SK-N-SH (cell line): ENCODE measurements around the gene OR2AJ1. TPM values are rescaled to one million over a fixed set of nuclear protein-coding genes. Genes with fewer than 3 reads are reported as not detected.
"Not testable (repeated sequence)": the region's sequence is repeated elsewhere in the genome, so short reads cannot be mapped to it uniquely, and the experiment has no call there.

Source experiments
- CTCF ChIA-PET: fragments of 300-600, 350-600 bp; formaldehyde crosslinking; extraction: SDS; loops from one replicate; lab custom pipeline; 2021; lab: Yijun Ruan, JAX
- POLR2A ChIA-PET: fragments of 350-600 bp; sonication (Branson Sonifier 250); formaldehyde crosslinking; extraction: SDS; loops from one replicate; lab custom pipeline; 2020; ENCODE audit warnings: antibody characterized with exemption, inconsistent platforms; lab: Yijun Ruan, JAX
- DNase-seq: peaks from one replicate; pipeline ENCODE4 v3.0.0; 2012
- H2AFZ ChIP-seq: fragments of 200-600 bp; sonication (generic); 2 replicates; pipeline ENCODE4 v1.8.1; 2016; ENCODE audit warnings: antibody characterized with exemption, mild to moderate bottlenecking, low read depth
- H3F3A ChIP-seq: fragments of 200-600 bp; sonication (generic); replicated peaks from 2 replicates; pipeline ENCODE3; 2016; ENCODE audit warnings: antibody characterized with exemption, mild to moderate bottlenecking; ENCODE audit not compliant: insufficient read depth
- H3K27ac ChIP-seq, 2 experiments: fragments of 200-500 bp in 1 of 2; fragments of 200-600 bp in 1 of 2; sonication (Bioruptor generic) in 1 of 2; sonication (generic), shearing (Covaris generic) in 1 of 2; 2 replicates each; pipeline versions ENCODE4 v1.5.1 to v1.6.1; 2014 to 2016; ENCODE audit warnings: low read depth in 2 of 2, inconsistent platforms in 1 of 2, low read length in 1 of 2, mild to moderate bottlenecking in 1 of 2, mixed read lengths in 1 of 2
- H3K27me3 ChIP-seq: fragments of 200-600 bp; sonication (generic), shearing (Covaris generic); 2 replicates; pipeline ENCODE4 v1.6.1; 2016; ENCODE audit warnings: mixed run types; ENCODE audit not compliant: insufficient read depth
- H3K36me3 ChIP-seq, 2 experiments: fragments of 200-500 bp in 1 of 2; fragments of 200-600 bp in 1 of 2; sonication (Bioruptor generic) in 1 of 2; sonication (generic) in 1 of 2; replicated peaks in 1 of 2; 2 replicates each; pipeline versions ENCODE3 to v1.5.1; 2014 to 2016; ENCODE audit warnings: low read length in 1 of 2, mild to moderate bottlenecking in 1 of 2; ENCODE audit not compliant: insufficient read depth in 2 of 2, control insufficient read depth in 1 of 2
- H3K4me1 ChIP-seq, 2 experiments: fragments of 200-500 bp in 1 of 2; fragments of 200-600 bp in 1 of 2; sonication (Bioruptor generic) in 1 of 2; sonication (generic), shearing (Covaris generic) in 1 of 2; 2 replicates each; pipeline versions ENCODE4 v1.5.1 to v1.6.1; 2014 to 2016; ENCODE audit warnings: low read depth in 1 of 2, low read length in 1 of 2, mixed run types in 1 of 2; ENCODE audit not compliant: insufficient read depth in 2 of 2, control insufficient read depth in 1 of 2
- H3K4me2 ChIP-seq: fragments of 200-600 bp; sonication (generic), shearing (Covaris generic); 2 replicates; pipeline ENCODE4 v1.6.1; 2017; ENCODE audit warnings: mixed run types
- H3K4me3 ChIP-seq, 2 experiments: fragments of 200-500 bp in 1 of 2; fragments of 200-600 bp in 1 of 2; sonication (Bioruptor generic) in 1 of 2; sonication (generic), shearing (Covaris generic) in 1 of 2; 2 replicates each; pipeline versions ENCODE4 v1.5.1 to v1.8.1; 2014 to 2016; ENCODE audit warnings: low read depth in 2 of 2, inconsistent platforms in 1 of 2, low read length in 1 of 2, mild to moderate bottlenecking in 1 of 2, mixed read lengths in 1 of 2, moderate library complexity in 1 of 2
- H3K79me2 ChIP-seq: fragments of 200-600 bp; sonication (generic); 2 replicates; pipeline ENCODE4 v1.8.1; 2017; ENCODE audit warnings: mild to moderate bottlenecking; ENCODE audit not compliant: insufficient read depth
- H3K9ac ChIP-seq: fragments of 200-600 bp; sonication (generic); 2 replicates; pipeline ENCODE4 v1.6.1; 2017; ENCODE audit warnings: mixed run types
- H3K9me2 ChIP-seq: fragments of 200-600 bp; sonication (generic); 2 replicates; pipeline ENCODE4 v1.6.1; 2017; ENCODE audit warnings: mixed run types
- H3K9me3 ChIP-seq: fragments of 200-600 bp; sonication (generic); 2 replicates; pipeline ENCODE4 v1.6.1; 2017; ENCODE audit warnings: mixed run types, mild to moderate bottlenecking, moderate library complexity
- H4K20me1 ChIP-seq: fragments of 200-600 bp; sonication (generic); 2 replicates; pipeline ENCODE4 v1.6.1; 2017; ENCODE audit warnings: mild to moderate bottlenecking, mixed run types; ENCODE audit not compliant: insufficient read depth
- CHD2 ChIP-seq: fragments of 150-350 bp; IDR thresholded peaks from 2 replicates; pipeline ENCODE4 v1.6.1; 2018; ENCODE audit warnings: low read length; ENCODE audit not compliant: partially characterized antibody
- CTCF ChIP-seq: fragments of 200-600 bp; sonication (generic); IDR thresholded peaks from 2 replicates; pipeline ENCODE4 v1.6.1; 2017; ENCODE audit warnings: antibody characterized with exemption, mild to moderate bottlenecking, moderate library complexity
- ELF1 ChIP-seq: IDR thresholded peaks from 2 replicates; pipeline ENCODE4 v1.4.0; 2012
- EP300 ChIP-seq, 2 experiments: IDR thresholded peaks; 2 replicates each; pipeline versions ENCODE4 v1.4.0 to v1.6.1; 2012; ENCODE audit warnings: borderline replicate concordance in 1 of 2, low read depth in 1 of 2, low read length in 1 of 2
- EZH2phosphoT487 ChIP-seq: fragments of 200-600 bp; sonication (generic); IDR thresholded peaks from 2 replicates; pipeline ENCODE4 v1.6.1; 2017; ENCODE audit warnings: low read depth, mixed run types, mild to moderate bottlenecking, antibody characterized with exemption, moderate library complexity, borderline replicate concordance
- FOXM1 ChIP-seq: IDR thresholded peaks from 2 replicates; pipeline ENCODE4 v1.4.0; 2012; ENCODE audit warnings: low read depth, mild to moderate bottlenecking
- GATA2 ChIP-seq: sonication (generic); formaldehyde crosslinking; IDR thresholded peaks from 2 replicates; pipeline ENCODE4 v1.5.0; 2020; ENCODE audit warnings: mild to moderate bottlenecking, missing genetic modification reagents
- IRF3 ChIP-seq: fragments of 150-350 bp; IDR thresholded peaks from 2 replicates; pipeline ENCODE4 v1.6.1; 2016; ENCODE audit warnings: mild to moderate bottlenecking, low read depth, low read length
- JUND ChIP-seq: IDR thresholded peaks from 2 replicates; pipeline ENCODE4 v1.4.0; 2012
- MAX ChIP-seq: IDR thresholded peaks from 2 replicates; pipeline ENCODE4 v1.4.0; 2012; ENCODE audit warnings: low read depth
- MXI1 ChIP-seq: IDR thresholded peaks from 2 replicates; pipeline ENCODE4 v1.6.1; 2012; ENCODE audit warnings: mild to moderate bottlenecking, low read depth, low read length, improper control_type of control experiment
- NFIC ChIP-seq: IDR thresholded peaks from 2 replicates; pipeline ENCODE4 v1.4.0; 2012; ENCODE audit warnings: borderline replicate concordance
- NRF1 ChIP-seq: IDR thresholded peaks from 2 replicates; pipeline ENCODE4 v1.6.1; 2012; ENCODE audit warnings: low read depth, mild to moderate bottlenecking, low read length
- POLR2AphosphoS5 ChIP-seq: IDR thresholded peaks from 2 replicates; pipeline ENCODE4 v1.6.1; 2012; ENCODE audit warnings: low read depth, low read length
- RAD21 ChIP-seq: IDR thresholded peaks from 2 replicates; pipeline ENCODE4 v1.6.1; 2012; ENCODE audit warnings: mild to moderate bottlenecking, low read length
- RCOR1 ChIP-seq: fragments of 150-350 bp; IDR thresholded peaks from 2 replicates; pipeline ENCODE4 v1.6.1; 2017; ENCODE audit warnings: antibody characterized with exemption, low read length
- RFX5 ChIP-seq: IDR thresholded peaks from 2 replicates; pipeline ENCODE4 v1.6.1; 2012; ENCODE audit warnings: mild to moderate bottlenecking, improper control_type of control experiment, low read length
- RXRA ChIP-seq: IDR thresholded peaks from 2 replicates; pipeline ENCODE4 v1.4.0; 2012; ENCODE audit warnings: low read depth, mild to moderate bottlenecking, borderline replicate concordance
- SMC3 ChIP-seq: IDR thresholded peaks from 2 replicates; pipeline ENCODE4 v1.6.1; 2012; ENCODE audit warnings: low read depth, low read length, improper control_type of control experiment
- TCF12 ChIP-seq: IDR thresholded peaks from 2 replicates; pipeline ENCODE4 v1.4.0; 2012
- WGBS: methylation state at CpG from one replicate; pipeline ENCODE4 v1.1.6; 2017; ENCODE audit warnings: low lambda C conversion rate; 5-methylcytosine and 5-hydroxymethylcytosine counted together
- polyA plus RNA-seq, 3 experiments: library from polyadenylated mRNA; depleted of rRNA; stranded (reverse); fragments of >200 nt; gene quantifications; 2 replicates each; pipeline ENCODE4 v1.2.3, GENCODE V29; 2012

Gene OR2AJ1
- polyA plus RNA-seq, 1 of the 3 experiments (the other 2 are of a cell fraction) = not detected

- CTCF ChIA-PET = interaction anchor here (0.8 to 1.7 kb wide), 3 partner anchors 9 to 36 kb away, joined by 4 read pairs; partner anchors contain the start of gene OR2AJ1
Observed at GRCh38 chr1:247936415-247936814, 11.7 kb downstream of the OR2AJ1 start.

GRCh38 chr1:247936965-247937734, 12.5 kb downstream of the OR2AJ1 start:
- CTCF ChIA-PET = interaction anchor here (0.7 to 1.7 kb wide), 6 partner anchors 10 to 16 kb away, joined by 3 to 4 read pairs (median 3); partner anchors contain the start of gene OR2AJ1
- H3K4me2 ChIP-seq = peak overlapping the region; percentile 72
- not testable (repeated sequence) for H3K9me3 ChIP-seq

More at GRCh38 chr1:247936415-247936814, 11.7 kb downstream of the OR2AJ1 start:
- Histone ChIP-seq H3K79me2 (no peaks in the 10 kb centered on the region), H3K4me1 (peaks cover 0 to 2% of the 10 kb centered on the region in 2 experiments; a peak in 1 of 4 replicates), H3K9ac (no peak overlapping the region), H3K27ac (no peak overlapping the region), H3K4me2 (no peak overlapping the region)
- POLR2A ChIA-PET = no interaction called here
- no peak for TF ChIP-seq JUND
- no peak for TF ChIP-seq FOXM1
- no peak for TF ChIP-seq RXRA
- no peak for TF ChIP-seq IRF3
- no peak for TF ChIP-seq EZH2phosphoT487
- no peak for TF ChIP-seq RCOR1
- no peak for TF ChIP-seq TCF12
- no peak for TF ChIP-seq NRF1
- no peak for TF ChIP-seq ELF1
- no peak for TF ChIP-seq RFX5
- no peak for TF ChIP-seq GATA2 (CRISPR knock-in tag)
- TF ChIP-seq MAX = no peak
- no peak for TF ChIP-seq CHD2
- TF ChIP-seq MXI1 = no peak
- no peak for TF ChIP-seq POLR2AphosphoS5
- TF ChIP-seq EP300 (IDR thresholded peaks at IDR 0.05; ENCODE audit: borderline replicate concordance in 1 of 2, low read depth in 1 of 2, low read length in 1 of 2) = no peak
- TF ChIP-seq NFIC = no peak
- TF ChIP-seq, all 33 proteins: peak for 0
- Histone ChIP-seq H3K9me2 (no peaks in the 10 kb centered on the region), H3K4me3 (peak overlapping the region in 1 of 2 experiments; percentile 62; a peak in 1 of 4 replicates), H3K36me3 (no peaks in the 10 kb centered on the region), H3K9me3 (no peaks in the 10 kb centered on the region), H3K27me3 (peaks cover 6% of the 10 kb centered on the region; the same call in 1 of the 2 replicates), H3F3A (no peaks in the 10 kb centered on the region), H4K20me1 (no peaks in the 10 kb centered on the region), H2AFZ (no peak overlapping the region)
- no peak for DNase-seq
- 48% methylated on average over 17 of the region's 18 CpGs for WGBS

More at GRCh38 chr1:247936965-247937734, 12.5 kb downstream of the OR2AJ1 start:
- H2AFZ ChIP-seq = peak overlapping the region; percentile 81; the same call in 1 of the 2 replicates
- DNase-seq = peak; percentile 84
- H3K4me1 ChIP-seq, H3K36me3 ChIP-seq, H3K9me2 ChIP-seq, H3K27ac ChIP-seq, H3F3A ChIP-seq, POLR2A ChIA-PET, H3K79me2 ChIP-seq, H3K27me3 ChIP-seq, H4K20me1 ChIP-seq: not testable (repeated sequence)
- H3K4me3 ChIP-seq = peak overlapping the region; percentile 49 to 62
- peak overlapping the region; percentile 35; the same call in 1 of the 2 replicates for H3K9ac ChIP-seq
- TF ChIP-seq NRF1 (peak; percentile 34; the same call in 1 of the 2 replicates), ELF1 (0 out of 2 replicates have a peak, but pooled peaks have one; percentile 17), SMC3 (peak; percentile 53), MAX (0 out of 2 replicates have a peak, but pooled peaks have one; percentile 13), RAD21 (peak; percentile 57), CTCF (peak; percentile 86)
- 13% methylated on average over 27 of the region's 44 CpGs for WGBS
